ENCODE results near the gene BMP2K. TPM values are rescaled to one million over a fixed set of nuclear protein-coding genes. Genes with fewer than 3 reads are reported as not detected.

BMP2K gene
- polyA plus RNA-seq, 12 donors, result 13.7 to 35.9 (median 19.5) TPM; not detected in 1

DNA sequence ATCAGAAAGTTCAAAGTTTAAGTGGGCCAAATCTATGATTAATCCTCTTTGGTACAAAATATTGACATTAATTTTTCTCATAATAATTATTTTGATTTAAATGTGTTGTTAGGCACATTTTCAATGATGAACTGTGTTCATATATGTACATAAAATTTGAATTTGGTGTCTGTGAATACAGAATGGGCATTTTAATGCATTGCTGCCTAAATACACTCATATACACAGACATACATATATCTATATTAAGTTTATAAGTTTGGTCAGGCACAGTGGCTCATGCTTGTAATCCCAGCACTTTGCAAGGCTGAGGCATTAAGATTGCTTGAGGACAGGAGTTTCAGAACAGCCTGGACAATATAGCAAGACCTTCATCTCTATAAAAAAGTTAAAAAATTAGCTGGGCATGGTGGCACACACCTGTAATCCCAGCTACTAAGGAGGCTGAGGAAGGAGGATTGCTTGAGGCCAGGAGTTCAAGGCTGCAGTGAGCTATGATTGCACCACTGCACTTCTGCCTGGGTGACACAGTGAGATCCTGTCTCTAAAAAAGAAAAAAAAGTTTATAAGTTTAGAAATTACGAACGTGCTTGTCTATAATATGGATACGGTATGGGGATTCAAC, 12.3 kb upstream of the BMP2K start:
- DNase-seq, result no peak

DNA sequence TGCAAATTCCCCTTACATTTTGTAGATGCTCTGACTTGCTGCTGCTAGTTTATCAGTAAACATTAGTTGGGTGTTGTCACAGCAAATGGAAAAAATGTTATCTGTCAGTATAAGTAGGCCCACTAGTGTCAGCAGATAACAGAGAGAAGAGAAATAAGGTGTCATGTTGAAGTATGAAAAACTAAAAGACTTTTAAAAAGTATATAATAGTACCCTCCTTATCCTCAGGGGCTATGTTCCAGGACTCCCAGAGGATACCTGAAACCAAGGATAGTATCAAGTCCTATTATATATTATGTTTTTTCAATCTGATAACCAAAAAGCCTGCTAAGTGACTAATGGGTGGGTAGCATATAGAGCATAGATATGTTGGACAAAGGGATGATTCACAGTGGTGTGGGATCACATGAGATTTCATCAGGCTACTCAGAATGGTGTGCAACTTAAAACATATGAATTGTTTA, 11.6 kb upstream of the BMP2K start:
- no peak for DNase-seq

DNA sequence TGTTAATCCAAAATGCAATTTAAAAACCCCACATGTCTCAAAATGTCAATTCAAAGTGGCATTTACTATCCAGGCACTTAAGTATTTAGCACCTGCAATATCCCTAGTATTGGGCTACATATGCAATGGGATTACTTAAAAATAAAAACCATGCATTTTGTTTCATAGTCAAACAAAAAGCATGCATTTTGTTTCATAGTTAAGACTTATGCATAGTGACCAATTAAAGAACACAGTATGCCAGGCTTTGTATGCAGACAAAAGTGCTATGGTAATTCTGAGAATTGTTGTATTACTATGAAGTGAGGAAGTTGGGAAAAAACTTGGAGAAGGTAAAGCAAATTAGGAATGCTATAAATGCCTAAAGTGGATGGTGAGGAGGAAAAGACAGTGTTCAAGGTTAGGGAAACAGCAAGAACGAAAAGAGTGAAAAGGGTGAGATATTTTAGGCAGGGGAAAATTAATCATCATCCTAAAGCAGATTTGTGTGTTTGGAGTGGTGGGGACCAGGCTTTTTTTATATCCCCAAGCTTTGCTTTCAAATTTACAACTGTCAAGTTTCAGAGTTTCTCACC, 10.6 kb upstream of the BMP2K start:
- no peak for DNase-seq

DNA sequence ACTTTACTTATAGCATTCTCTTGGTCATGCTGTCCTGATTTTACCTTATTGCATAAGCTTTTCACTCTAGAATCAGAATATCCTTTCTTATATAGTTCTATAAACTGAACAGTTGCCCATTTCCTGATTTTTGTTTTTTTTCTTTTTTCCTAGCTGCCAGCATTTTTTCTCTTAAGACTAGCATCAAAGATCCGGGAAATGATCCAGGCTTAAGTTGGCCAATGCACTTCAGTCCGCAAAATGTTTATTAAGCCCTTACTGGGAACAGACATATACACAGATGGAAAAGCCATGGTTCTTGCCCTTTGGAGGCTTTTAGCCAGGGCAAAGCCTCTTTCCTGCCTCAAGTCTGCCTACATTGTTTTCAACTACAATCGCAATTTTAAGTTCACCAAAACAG, 10.1 kb upstream of the BMP2K start:
- peak; percentile 51 for DNase-seq

DNA sequence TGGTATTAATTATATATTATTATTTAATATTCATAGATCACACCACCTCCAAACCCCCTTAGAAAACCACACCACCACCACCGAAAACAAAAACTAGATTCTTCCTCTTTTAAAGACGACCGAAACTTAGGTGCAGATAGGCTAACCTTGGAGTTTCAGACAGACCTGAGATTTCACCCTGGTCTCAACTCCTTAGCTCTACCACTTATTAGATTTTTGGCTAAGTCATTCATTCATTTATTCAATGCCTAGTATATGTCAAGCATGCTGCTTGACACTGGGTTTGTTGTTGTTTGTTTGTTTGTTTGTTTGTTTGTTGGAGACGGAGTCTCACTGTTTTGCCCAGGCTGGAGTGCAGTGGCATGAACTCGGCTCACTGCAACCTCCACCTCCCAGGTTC, 9.5 kb upstream of the BMP2K start:
- no peak for DNase-seq

DNA sequence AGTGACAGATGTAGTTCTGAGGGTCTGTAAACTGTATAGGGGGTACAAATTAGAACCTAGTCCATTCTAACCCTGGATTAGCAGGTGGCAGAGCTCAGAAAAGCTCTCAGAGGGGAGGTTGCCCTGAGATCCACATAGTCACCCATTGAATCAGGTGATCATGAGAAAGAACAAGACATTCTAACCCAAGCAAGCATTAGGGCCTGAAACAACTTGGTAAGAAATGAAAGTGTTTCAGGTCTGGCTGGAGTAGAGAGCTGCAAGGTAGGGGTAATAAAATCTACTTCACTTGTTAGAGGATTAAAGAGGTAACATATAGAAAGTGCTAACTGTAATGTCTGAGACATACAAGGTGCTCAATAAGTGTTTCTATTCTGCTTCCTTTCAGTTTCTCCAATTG, 8.8 kb upstream of the BMP2K start:
- no peak for DNase-seq

DNA sequence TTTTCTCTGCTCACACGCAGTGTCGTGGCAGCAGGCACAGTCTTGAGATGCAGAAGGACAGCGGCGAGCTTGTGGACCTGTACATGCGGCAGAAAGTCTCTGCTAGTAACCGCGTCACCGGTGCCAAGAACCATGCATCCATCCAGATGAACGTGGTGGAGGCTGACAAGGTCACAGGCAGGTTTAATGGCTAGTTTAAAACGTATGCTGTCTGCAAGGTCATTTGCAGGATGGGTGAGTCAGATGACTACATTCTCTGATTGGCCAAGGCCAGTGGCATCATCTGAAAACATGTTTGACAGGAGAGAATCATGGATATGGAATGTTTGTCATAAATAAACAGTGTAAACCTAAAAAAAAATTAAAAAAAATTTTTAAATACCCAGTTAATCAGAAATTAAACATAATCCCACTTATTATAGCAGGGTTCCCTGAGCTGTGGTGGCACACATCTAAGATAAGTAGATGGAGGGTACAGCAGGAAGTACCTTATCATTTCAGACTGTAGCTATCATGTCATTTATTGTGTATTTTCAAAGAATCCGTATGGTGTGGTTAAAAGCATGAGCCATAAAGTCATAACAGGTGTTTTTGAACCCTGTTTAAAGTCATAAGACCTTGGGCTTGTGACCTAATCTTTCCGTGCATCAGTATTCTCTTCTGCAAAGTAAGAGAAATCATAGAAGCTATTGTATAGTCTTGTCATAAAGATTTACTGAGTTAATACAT, 7.5 kb upstream of the BMP2K start:
- no peak for DNase-seq

DNA sequence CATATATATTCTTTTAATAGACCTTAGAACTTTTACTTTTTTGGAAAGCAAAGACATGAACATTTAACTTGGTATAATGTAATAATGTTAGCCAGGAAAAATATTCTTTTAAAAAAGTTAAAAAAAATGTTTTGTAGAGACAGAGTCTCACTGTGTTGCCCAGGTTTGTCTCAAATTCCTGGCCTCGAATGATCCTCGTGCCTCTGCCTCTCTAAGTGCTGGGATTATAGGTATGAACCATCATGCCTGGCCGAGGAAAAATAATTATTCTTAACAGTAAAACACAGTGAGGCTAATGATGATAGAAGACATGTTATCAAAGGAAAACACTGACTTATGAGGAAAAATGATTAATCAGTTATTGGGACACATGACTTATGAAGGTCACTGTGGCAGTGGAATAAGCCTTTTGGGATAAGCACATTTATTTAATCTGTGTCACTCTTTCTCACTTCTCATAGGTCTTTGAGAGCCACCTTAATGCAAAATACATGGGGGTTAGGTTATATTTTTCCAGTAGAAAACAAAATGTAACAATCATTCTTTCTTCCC, 6.0 kb upstream of the BMP2K start:
- DNase-seq, result no peak

DNA sequence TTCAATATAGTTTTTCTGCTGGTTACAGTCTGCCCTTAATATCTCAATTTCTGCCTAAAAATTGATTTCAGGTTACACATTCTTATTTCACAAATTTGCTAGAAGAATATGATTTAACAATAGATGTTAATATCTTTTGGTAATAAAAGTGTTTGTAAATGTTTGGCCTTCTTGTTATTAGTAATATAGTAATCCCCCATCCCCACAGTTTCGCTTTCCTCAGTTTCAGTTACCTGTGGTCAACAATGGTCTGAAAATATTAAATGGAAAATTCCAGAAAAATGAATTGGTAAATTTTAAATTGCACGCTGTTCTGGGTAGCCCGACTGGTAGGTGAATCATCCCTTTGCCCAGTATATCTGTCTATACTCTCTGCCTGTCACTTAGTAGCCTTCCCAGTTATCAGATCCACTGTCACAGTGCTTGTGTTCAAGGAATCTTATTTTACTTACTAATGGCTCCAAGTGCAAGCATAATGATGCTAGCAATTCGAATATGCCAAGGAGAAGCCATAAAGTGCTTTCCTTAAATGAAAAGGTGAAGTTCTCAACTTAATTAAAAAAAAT, 3.5 kb upstream of the BMP2K start:
- no peak for DNase-seq

DNA sequence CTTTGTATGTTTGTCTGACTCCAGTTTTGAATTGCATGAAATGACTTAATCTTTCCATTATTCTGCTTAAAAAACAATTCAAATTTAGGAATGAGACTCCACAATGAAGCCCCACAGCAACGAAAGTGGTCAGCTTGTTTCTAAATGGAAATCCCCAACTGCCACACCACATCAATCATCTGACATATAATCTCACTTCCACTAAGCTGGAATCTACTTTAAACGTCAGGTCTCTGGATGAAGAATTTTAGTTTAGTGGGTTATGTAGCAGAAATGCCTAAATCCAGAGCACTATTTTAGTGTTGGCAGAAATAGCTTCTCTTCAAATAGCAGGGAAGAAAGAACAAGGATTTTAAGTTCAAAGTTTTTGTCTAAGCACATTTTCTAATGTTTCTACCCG, 1.7 kb upstream of the BMP2K start:
- no peak for DNase-seq

DNA sequence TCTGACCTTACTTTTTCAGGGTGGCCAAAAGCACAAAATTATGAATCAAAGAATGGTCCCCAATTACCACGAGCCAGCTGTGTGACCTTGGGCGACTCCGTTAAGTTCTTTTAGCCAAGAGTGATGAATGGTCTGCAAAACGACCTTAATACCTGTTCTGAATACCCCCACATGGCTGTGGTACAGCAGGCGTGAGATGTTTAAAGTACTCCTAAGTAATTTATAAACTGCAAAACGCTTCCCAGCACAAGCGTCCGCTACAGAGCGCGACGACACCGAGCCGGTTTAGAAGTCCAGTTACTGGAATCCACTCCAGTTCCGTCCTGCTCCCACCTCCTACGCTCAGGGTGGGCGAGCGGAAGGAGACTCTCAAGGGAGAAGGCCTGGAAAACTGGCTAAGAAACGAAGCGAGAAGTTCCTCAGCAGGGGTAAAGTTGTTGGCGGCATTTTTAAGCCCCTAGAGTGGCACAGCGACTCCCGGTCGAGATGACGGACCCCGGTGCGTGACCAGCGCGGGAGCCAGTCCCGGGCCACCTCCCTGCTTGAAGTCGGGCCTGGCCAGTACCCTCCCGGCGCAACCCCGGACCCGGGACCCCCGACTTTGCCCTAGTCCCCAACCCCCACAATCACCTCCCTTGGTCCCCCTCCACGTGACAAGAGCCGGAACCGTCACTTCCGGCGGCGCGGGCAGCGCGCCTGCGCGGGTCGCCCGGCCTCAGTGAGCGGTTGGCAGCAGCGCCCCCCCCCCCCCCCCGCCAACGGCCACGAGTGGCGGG, 659 bp upstream of the BMP2K start:
- peak; percentile 90 for DNase-seq

DNA sequence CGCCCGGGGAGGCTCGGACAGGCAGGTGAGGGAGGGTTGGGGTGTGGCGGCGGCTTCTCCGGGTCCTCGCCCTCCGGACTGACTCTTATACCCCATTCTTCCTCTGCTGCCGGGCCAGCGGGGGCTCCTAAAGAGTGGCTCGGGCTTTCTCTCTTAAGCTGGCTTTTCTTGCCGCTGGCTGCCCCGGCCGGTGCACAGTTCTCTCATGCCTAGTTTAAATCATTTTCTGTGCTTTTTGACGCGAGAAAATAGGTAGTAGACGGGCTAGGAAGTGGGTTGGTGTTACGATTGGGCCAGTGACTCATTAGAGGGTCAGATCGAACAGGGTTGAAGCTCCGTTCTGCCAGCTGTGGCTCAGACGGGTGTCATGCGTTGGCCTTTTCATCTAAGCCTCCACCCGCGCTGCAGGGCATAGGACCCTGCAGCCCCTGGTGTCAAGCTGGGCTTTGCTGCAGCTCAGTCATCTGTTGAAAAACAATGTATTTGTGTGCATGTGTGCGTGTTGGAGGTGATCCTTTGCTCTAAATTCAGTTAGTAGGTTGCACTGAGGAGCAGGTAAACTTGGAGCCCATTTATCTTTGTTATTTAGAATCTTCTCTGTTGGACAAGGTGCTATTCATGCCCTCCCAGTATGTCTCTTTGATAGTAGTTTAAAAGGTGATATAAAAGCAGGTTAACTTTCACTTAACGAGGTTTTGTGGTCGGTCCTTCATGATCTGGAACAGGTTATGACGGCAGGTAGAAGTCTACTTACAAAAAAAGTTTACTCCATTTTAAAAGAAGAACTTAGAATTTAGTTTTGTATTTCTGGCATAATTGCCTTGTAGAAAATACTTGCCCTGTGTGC, 802 bp downstream of the BMP2K start:
- peak; percentile 37 for DNase-seq

DNA sequence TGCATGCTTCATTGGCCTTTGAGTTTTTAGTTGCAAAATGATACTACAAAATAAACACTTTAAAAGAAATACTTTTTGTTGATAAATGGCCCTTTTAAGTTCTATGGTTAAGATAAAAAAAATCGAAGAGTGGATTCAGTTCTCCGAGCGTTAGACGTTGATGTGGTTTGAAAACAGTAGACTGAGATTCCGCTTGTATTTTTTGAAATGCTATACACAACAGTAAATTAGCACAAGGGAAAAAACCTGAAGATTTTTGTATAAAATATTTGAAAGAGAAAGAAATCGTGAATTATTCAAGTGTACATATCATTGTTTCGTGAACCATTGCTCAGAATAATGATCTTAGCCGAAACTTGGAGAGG, 1.4 kb downstream of the BMP2K start:
- DNase-seq, result no peak

DNA sequence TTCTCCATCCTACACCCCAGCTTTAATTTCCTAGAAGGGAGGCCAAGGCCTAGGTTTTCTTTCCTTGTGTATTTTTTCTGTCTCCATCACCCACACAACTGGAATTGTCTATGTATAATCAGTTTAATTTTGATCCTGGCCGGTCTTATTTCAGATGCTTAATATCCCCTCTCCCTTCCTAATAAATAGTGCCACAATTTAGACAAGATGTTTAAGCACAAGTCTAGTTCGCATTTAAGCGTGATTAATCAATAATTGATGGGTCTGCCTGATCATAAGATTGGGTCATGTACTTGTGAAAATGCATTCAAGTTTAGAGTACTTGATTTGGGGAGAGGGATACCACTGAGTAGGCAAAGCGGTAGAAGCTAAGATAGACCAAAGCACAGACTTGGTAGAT, 2.4 kb downstream of the BMP2K start:
- no peak for DNase-seq

DNA sequence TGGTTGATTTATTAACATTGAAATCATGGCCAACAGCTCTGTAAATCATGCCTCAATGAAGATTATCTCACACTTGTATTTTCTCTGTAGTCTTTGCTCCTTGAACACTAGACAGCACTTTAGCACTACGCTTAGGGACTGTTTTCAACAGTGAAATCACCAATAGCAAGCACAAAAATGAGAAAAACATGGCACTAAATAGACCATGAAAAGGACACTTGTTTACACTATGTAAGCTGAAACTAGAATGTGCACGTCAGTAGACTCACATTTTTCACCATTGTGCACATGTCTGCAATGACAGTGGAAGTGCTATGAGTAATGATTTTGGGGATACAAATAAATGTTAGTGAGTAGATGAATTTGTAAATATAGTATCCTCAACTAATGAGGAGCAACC, 3.1 kb downstream of the BMP2K start:
- no peak for DNase-seq

DNA sequence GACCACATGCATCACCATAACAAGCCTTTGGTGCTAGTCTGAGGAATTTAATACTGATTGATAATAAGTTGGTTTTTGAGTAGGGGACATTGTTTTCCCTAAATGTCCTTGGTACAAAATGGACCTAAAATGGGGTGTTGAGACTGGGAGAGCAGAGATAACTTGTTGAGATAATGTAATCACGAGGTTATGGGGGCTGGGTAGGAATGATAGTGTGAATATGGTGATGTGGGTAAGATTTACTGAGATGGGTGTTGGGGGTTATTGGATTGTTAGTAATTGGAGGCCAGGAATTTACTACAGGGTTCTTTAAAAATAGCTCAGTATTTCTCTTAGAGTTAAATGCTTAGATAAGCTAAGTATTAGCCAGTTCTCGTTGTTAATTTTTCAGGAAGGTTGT, 3.9 kb downstream of the BMP2K start:
- no peak for DNase-seq

DNA sequence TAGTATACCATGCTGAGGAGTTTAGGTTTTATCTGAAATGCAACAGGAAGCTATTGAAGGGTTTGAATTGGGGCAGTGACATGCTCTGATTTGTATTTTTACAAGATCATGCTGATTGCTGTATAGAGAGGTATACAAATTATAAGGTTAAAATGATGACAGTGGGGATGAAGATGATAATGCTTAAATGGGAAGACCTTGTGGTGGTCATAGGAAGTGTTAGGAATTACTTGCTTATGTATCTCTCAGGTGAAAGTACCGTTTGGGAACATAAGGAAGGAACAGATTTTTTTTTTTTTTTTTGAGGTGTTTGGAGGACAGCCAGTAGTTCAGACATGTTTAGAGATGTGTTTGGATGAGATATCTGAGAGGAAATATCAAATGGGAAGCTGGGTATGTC, 5.0 kb downstream of the BMP2K start:
- DNase-seq, result no peak

DNA sequence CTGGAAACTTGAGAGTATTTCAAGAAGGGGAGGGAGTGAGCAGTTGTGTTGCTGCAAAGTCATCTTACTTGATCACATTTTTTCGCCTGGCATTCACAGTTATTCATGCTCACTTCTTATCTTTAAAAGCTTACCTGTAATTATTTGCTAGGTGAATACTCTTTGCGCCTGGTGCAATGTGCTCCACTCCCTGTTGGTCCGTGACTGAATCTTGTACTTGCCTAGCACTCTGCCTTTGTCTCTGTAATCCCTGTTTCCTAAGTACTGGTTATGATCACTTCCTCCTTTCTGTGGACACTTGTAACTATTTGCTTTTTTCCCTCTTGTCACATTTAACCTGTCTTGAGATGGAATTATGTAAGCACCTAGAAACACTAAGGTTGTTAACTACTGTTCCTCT, 5.8 kb downstream of the BMP2K start:
- no peak for DNase-seq

DNA sequence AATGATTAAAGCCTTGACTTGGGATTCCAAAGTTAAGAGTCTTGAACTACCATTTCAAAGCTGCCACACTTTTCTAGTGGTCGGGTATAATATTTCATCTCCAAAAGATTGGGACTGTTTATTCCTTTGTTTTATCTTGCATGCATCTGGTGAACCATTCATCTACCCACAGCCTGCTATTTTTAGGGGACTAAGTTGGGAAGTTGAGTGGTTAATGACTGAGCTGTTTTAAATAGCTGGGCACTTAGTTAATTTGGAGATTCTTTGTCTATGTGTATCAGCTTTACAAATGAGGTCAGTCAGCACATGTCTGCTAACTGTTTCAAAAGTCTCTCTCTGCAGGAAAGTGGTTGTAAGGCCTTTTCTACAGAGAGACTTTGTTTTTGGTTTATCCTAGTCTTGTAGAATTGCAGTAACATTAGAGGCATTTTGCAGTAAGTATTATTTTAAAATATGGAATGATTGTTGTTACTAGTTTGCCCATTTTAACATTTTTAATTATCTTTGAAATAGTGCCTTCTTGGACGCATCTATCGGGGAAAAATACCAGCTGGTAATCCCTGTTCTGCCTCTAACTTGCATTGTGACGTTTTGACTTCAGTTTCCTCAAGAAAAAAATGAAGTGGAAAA, 8.2 kb downstream of the BMP2K start:
- no peak for DNase-seq

DNA sequence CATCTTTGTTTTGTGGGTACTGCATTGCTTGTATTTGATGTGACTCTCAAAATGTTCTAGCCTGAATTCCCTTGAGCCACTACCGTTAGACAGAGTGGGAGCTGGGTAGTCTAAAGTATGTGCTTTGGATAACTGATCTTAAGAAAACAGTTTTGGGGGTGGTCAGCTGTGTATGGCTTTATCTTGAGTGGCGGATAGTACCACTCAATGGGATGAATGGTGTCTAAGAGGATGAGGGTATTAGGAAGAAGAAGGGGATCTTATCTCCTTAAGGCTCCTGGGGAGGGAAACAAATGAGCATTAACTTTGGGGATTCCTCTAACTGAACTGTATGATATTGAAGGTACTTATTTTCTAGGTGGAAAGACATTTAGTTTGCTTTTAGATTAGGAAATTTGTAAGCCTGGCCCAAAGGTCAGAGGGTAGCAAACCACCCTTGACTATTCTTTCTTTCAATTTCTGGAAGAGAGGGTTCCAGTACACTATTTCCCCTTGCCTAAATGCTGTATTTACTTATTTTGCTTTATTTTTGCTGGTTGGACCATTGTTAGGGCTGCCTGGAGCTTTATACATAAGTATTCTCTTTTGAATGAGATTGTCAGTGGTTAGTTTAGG, 11.3 kb downstream of the BMP2K start:
- no peak for DNase-seq

Data from muscle of arm (tissue), 12 donors.